ENCODE results near the gene TNFRSF1B.

The TNFRSF1B gene

DNA sequence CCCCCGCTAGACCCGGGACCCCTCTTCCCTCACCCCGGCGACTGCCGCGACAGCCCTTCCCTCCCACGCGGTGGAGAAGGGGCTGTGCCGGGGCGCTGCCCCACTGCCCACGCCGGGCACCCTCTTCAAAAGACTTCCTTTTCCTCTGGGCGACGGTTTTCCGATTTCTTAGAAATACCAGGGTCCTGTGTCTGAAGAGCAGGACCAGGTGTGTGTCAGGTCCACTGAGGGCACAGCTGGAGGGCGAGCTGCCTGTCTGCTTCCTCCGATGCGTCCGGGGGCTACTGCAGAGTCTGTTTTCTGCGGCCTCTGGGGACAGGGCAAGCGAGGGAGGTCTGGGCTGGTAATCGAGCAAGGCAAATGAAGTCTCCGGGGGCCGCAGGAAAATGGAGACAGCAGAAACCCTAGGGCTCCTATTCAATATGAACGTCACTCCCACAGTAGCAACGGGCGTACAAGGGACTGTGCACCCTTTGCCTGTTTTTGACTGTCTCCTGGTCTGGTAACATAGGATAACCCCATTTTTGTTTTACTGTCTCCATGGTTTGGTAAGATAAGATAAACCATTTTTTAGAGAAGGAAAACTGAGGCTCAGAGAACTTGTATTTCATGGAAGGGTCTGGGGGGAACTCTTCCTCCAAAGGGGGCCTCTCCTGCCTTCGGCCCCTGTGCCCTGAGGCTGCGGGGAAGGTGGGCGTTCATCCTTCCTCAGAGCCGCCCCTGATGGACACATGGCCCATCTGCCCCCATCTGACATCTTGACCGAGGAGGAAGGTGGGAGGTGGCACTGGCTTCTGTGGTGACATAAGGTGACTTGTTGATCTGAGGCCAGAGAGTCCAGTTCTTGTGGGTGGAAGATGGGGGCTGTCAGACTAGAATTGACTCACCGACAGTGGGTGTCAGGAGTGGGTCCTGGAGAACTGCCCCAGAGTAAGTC lies 970 bp downstream of the TNFRSF1B start (continued):
- TF ChIP-seq, protein P1, sequence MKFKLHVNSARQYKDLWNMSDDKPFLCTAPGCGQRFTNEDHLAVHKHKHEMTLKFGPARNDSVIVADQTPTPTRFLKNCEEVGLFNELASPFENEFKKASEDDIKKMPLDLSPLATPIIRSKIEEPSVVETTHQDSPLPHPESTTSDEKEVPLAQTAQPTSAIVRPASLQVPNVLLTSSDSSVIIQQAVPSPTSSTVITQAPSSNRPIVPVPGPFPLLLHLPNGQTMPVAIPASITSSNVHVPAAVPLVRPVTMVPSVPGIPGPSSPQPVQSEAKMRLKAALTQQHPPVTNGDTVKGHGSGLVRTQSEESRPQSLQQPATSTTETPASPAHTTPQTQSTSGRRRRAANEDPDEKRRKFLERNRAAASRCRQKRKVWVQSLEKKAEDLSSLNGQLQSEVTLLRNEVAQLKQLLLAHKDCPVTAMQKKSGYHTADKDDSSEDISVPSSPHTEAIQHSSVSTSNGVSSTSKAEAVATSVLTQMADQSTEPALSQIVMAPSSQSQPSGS (tag by site-specific recombination; IDR thresholded peaks at IDR 0.05; ENCODE audit: low read depth), result no peak

DNA sequence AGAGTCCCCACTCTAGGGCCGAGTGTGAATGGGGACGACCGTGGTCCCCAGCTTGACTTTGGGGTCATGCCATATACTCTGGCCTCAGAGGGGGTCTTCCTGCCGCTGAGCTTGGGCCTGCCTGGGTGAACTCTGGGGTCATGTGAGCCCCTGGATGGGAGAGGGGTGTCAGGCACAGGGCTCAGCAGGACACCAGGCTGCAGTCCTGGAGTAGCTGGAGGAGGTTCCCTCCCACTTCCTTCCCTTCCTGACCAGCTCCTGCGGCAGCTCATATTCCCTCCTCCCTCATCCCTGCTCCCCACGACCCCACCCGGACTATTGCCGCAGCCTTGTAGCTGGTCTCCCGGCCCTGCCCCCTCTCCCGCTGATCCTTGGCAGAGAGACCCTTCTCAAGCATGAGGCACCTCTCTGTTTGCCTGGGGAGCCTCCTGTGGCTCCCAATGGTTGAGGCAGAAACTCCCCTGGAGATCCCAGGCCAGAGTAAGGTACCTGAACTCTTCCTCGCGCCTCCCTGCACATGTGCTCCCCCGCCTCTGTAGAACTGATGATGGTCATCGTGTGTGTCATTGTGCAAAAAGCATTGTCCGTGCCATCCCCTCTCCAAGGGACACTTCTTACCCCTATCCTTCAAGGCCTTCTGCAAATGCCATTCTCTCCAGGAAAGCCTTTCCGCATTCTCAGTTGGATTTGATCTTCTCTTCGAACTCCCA lies 1.8 kb downstream of the TNFRSF1B start:
- Histone ChIP-seq H3K27ac (ENCODE audit: extremely low read depth, low read depth, low read length) (no peak overlapping the region), H3K36me3 (ENCODE audit: control insufficient read depth in 2 of 2, insufficient read depth in 1 of 2, low read length in 2 of 2) (no peaks in the 10 kb centered on the region), H3K4me3 (ENCODE audit: low read depth, low read length) (no peak overlapping the region), H3K4me1 (ENCODE audit: control insufficient read depth, insufficient read depth, low read length) (no peaks in the 10 kb centered on the region), H3K9me3 (ENCODE audit: control insufficient read depth, insufficient read depth, low read depth, low read length) (no peaks in the 10 kb centered on the region)
- POLR2A ChIA-PET, result no interaction called here
- TF ChIP-seq ZNF776 (tag by site-specific recombination; IDR thresholded peaks at IDR 0.05; ENCODE audit: borderline replicate concordance) (no peak), ZIC2 (tag by site-specific recombination; IDR thresholded peaks at IDR 0.05) (peak; percentile 55), IKZF3 (tag by site-specific recombination; IDR thresholded peaks at IDR 0.05) (no peak), GLIS1 (tag by site-specific recombination; IDR thresholded peaks at IDR 0.05) (peak; percentile 20; the same call in 1 of the 2 replicates), ZNF600 (tag by site-specific recombination; IDR thresholded peaks at IDR 0.05) (peak; percentile 42; the same call in 1 of the 2 replicates), ZNF785 (tag by site-specific recombination; IDR thresholded peaks at IDR 0.05) (no peak), ZNF274 (IDR thresholded peaks at IDR 0.05; ENCODE audit: low read length) (no peak), ZNF274 (tag by site-specific recombination; IDR thresholded peaks at IDR 0.05; ENCODE audit: borderline replicate concordance) (no peak), ZNF174 (tag by site-specific recombination; IDR thresholded peaks at IDR 0.05) (no peak), ZNF426 (tag by site-specific recombination; IDR thresholded peaks at IDR 0.05) (no peak), ZNF366 (tag by site-specific recombination; conservative IDR thresholded peaks at IDR 0.05) (no peak), ZNF324 (tag by site-specific recombination; IDR thresholded peaks at IDR 0.05) (no peak), ZFP37 (tag by site-specific recombination; IDR thresholded peaks at IDR 0.05) (no peak), ZNF394 (tag by site-specific recombination; IDR thresholded peaks at IDR 0.05; ENCODE audit: borderline replicate concordance) (peak; percentile 61; the same call in 1 of the 2 replicates)
- TF ChIP-seq, protein P2, sequence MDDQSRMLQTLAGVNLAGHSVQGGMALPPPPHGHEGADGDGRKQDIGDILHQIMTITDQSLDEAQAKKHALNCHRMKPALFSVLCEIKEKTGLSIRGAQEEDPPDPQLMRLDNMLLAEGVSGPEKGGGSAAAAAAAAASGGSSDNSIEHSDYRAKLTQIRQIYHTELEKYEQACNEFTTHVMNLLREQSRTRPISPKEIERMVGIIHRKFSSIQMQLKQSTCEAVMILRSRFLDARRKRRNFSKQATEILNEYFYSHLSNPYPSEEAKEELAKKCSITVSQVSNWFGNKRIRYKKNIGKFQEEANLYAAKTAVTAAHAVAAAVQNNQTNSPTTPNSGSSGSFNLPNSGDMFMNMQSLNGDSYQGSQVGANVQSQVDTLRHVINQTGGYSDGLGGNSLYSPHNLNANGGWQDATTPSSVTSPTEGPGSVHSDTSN (CRISPR knock-in tag; IDR thresholded peaks at IDR 0.05), result no peak
- CTCF ChIA-PET, result interaction anchor here (1.2 to 1.5 kb wide), 2 partner anchors 9 to 43 kb away, joined by 3 to 5 read pairs; no protein-coding TSS in a partner anchor

DNA sequence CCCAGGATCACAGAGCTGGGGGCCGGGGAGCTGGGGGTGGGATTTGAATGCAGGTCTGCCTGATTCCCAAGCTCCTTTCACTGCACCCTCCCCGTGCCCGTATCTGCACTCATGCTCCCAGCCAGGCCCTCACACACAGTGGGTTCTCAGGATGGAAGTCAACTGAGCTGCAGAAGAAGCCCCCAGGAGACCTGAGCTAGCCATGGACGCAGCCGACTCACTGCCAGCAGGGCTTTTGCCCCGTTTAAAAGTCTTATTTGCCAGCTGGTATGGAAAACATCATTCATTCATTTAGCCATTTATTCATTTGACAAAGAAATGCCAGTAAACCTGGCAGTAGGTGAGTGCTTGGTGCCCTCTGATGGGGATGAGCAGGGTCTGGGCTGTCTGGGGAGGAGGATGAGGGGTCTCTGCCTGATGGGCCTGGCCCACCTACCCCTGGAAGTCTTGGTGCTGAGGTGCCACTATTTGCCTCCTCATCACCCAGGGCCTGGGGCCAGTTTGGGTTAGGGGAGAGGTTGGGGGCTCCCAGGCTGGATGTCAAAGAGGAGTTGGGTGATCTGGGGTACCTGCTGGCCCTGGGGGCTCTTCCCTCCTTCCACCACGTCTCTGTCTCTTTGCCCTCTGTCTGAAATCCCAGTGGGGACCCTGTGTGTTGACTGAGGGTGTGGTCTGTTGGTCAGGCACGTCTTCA lies 2.8 kb downstream of the TNFRSF1B start:
- H3K9me3 ChIP-seq (ENCODE audit: control insufficient read depth, insufficient read depth, low read depth, low read length), result no peaks in the 10 kb centered on the region
- no peak overlapping the region for H3K4me3 ChIP-seq (ENCODE audit: low read depth, low read length)
- ChIA-PET POLR2A (no interaction called here), CTCF (interaction anchor here (1.2 kb wide), 1 partner anchor 8 kb away, joined by 5 read pairs; no protein-coding TSS in a partner anchor)
- H3K36me3 ChIP-seq (ENCODE audit: control insufficient read depth in 2 of 2, insufficient read depth in 1 of 2, low read length in 2 of 2), result no peaks in the 10 kb centered on the region
- no peaks in the 10 kb centered on the region for H3K4me1 ChIP-seq (ENCODE audit: control insufficient read depth, insufficient read depth, low read length)
- no peak overlapping the region for H3K27ac ChIP-seq (ENCODE audit: extremely low read depth, low read depth, low read length)
- TF ChIP-seq ZNF335 (tag by site-specific recombination; conservative IDR thresholded peaks at IDR 0.05) (no peak), ZNF138 (tag by site-specific recombination; IDR thresholded peaks at IDR 0.05; ENCODE audit: borderline replicate concordance) (no peak), ZNF843 (tag by site-specific recombination; IDR thresholded peaks at IDR 0.05) (no peak), ZNF324 (tag by site-specific recombination; IDR thresholded peaks at IDR 0.05) (no peak), ZNF514 (tag by site-specific recombination; IDR thresholded peaks at IDR 0.05) (no peak), GLIS1 (tag by site-specific recombination; IDR thresholded peaks at IDR 0.05) (no peak), ZNF133 (tag by site-specific recombination; IDR thresholded peaks at IDR 0.05) (no peak), KLF7 (tag by site-specific recombination; IDR thresholded peaks at IDR 0.05; ENCODE audit: borderline replicate concordance) (no peak), ZNF792 (tag by site-specific recombination; IDR thresholded peaks at IDR 0.05) (no peak)
- TF ChIP-seq, protein P3, sequence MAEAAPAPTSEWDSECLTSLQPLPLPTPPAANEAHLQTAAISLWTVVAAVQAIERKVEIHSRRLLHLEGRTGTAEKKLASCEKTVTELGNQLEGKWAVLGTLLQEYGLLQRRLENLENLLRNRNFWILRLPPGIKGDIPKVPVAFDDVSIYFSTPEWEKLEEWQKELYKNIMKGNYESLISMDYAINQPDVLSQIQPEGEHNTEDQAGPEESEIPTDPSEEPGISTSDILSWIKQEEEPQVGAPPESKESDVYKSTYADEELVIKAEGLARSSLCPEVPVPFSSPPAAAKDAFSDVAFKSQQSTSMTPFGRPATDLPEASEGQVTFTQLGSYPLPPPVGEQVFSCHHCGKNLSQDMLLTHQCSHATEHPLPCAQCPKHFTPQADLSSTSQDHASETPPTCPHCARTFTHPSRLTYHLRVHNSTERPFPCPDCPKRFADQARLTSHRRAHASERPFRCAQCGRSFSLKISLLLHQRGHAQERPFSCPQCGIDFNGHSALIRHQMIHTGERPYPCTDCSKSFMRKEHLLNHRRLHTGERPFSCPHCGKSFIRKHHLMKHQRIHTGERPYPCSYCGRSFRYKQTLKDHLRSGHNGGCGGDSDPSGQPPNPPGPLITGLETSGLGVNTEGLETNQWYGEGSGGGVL (tag by site-specific recombination; IDR thresholded peaks at IDR 0.05), result no peak
- TF ChIP-seq, protein P4, sequence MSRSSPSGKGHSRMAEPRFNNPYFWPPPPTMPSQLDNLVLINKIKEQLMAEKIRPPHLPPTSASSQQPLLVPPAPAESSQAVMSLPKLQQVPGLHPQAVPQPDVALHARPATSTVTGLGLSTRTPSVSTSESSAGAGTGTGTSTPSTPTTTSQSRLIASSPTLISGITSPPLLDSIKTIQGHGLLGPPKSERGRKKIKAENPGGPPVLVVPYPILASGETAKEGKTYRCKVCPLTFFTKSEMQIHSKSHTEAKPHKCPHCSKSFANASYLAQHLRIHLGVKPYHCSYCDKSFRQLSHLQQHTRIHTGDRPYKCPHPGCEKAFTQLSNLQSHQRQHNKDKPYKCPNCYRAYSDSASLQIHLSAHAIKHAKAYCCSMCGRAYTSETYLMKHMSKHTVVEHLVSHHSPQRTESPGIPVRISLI (tag by site-specific recombination; IDR thresholded peaks at IDR 0.05), result no peak

Measured in HEK293 (cell line).